Dedifferentiated amniotic fluid mesenchymal stem cell (primary cell): ENCODE data around the gene F10.
"Not testable (repeated sequence)": the region's sequence is repeated elsewhere in the genome, so short reads cannot be mapped to it uniquely, and the experiment has no call there.

ENCODE experiments used
- DNase-seq: peaks from one replicate; pipeline ENCODE4 v3.0.0-alpha.2; 2016; ENCODE audit errors: extremely low spot score

Gene F10

DNA sequence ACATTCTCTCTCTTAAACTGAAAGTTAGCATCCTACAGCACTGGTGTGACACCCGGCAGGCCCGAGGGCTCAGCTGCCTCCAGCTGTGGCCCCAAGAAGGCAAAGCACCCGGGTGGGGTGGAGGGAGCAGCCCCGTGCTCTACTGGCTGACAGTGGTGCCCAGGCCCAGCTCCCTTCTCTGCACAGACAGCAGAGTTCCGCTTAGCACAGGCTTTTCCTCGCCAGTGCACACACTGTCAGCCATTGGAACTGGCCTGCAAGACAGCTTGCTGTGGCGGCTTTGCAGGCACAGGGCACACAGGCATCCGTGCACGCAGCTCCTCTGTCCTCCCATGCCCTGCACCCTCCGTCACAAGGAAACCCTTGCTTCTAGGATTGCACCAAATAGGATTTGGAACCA is 20.3 kb upstream of the F10 start:
- not testable (repeated sequence) for DNase-seq

DNA sequence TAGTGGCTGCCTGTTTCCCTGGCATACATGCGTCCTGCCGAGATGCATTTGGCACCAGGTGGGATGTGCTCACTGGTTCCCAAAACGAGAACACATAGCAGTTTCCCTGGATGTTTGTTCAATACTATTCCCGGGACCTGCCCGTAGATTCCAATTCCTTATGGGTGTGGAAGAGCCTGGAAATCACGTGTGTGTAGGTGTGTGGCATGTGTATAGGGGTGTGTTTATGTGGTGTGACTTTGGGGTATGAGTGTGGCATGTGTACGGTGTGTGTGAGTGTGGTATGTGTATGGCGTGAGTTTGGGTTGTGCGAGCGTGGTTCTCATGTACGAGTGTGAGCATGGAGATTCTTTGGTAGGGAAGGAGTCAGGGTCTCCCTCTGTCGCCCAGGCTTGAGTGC is 19.9 kb upstream of the F10 start:
- DNase-seq, result no peak

DNA sequence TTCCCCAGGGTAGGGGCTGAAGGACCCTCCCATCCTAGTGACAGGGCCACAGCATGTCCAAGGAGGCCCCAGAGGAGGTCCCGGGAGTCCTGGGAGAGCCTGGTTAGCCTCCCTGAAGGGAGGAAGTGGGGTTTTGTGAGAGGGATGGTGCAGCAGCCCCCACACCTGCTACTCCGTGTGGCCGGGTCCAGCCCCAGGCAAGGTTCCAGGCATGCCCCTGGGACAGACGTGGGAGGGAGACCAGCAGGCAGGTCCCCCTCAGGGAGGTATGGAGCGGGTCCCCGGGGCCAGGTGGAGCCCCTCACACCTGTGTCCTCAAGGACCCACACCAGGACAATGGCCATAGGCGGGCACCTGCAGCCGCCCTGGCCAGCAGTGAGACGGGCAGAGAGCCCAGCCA is 19.0 kb upstream of the F10 start:
- DNase-seq, result no peak

DNA sequence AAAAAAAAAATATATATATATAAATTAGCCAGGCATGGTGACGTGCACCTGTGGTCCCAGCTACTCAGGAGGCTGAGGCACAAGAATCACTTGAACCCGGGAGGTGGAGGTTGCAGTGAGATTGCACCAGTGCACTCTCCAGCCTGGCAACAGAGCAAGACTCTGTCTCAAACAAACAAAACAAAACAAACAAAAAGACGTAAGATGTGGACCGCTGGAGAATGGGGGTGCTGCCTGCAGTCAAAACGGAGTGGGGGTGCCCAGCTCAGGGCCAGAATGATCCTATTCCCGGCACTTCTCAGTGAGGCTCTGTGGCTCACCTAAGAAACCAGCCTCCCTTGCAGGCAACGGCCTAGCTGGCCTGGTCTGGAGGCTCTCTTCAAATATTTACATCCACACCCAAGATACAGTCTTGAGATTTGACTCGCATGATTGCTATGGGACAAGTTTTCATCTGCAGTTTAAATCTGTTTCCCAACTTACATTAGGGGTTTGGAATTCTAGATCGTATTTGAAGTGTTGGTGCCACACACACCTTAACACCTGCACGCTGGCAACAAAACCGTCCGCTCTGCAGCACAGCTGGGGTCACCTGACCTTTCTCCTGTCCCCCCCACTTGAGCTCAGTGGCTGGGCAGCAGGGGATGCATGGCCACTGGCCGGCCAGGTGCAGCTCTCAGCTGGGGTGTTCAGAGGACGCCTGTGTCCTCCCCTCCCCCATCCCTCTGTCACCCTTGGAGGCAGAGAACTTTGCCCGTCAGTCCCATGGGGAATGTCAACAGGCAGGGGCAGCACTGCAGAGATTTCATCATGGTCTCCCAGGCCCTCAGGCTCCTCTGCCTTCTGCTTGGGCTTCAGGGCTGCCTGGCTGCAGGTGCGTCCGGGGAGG is 17.3 kb upstream of the F10 start, which contains the start of gene F7:
F7 (plus strand) TSS at position 760 of the 889 bp plus-strand sequence; CDS start at position 811, 51 bp downstream.
- no peak for DNase-seq

DNA sequence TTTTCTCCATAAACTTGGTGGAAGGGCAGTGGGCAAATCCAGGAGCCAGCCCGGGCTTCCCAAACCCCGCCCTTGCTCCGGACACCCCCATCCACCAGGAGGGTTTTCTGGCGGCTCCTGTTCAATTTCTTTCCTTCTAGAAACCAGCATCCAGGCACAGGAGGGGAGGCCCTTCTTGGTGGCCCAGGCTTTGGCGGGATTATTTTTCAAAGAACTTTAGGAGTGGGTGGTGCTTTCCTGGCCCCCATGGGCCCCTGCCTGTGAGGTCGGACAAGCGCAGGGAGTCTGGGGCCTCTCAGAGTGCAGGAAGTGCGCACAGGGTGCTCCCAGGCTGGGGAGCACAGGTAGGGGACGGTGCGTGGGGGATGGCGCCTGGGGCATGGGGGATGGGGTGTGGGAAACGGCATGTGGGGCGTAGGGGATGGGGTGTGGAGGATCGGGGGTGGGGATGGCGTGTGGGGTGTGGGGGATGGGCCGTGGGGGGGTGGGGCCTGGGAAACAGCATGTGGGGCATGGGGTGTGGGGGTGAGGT is 16.6 kb upstream of the F10 start:
- no peak for DNase-seq

DNA sequence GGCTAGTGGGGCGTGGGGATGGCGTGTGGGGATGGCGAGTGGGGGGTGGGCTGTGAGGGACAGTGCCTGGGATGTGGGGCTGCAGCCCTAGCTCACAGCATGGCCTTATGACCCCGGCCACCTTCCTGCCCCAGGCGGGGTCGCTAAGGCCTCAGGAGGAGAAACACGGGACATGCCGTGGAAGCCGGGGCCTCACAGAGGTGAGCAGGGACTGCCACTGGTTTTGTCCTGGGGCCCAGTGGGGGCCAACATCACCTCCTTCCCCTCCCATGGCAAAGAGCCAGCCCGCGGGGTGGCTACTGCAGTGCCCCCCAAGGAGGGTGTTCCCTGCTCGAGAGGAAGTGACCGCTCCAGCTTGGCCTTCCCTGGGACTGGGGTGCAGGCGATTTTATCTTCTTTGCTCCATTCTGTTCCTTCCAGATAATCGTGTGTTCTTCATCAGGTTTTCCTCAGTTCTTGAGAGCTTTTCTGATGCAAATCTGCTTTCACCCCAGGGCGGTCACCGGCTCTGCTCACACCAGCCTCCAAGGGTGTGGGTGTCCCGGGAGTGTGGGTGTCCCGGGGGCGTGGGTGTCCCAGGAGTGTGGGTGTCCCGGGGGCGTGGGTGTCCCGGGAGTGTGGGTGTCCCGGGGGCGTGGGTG is 15.8 kb upstream of the F10 start:
- no peak for DNase-seq

DNA sequence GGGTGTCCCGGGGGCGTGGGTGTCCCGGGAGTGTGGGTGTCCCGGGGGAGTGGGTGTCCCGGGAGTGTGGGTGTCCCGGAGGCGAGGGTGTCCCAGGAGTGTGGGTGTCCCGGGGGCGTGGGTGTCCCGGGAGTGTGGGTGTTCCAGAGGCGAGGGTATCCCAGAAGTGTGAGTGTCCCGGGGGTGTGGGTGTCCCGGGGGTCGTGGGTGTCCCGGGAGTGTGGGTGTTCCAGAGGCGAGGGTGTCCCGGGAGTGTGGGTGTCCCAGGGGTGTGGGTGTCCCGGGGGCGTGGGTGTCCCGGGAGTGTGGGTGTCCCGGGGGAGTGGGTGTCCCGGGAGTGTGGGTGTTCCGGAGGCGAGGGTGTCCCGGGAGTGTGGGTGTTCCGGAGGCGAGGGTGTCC is 14.1 kb upstream of the F10 start:
- DNase-seq, result not testable (repeated sequence)

DNA sequence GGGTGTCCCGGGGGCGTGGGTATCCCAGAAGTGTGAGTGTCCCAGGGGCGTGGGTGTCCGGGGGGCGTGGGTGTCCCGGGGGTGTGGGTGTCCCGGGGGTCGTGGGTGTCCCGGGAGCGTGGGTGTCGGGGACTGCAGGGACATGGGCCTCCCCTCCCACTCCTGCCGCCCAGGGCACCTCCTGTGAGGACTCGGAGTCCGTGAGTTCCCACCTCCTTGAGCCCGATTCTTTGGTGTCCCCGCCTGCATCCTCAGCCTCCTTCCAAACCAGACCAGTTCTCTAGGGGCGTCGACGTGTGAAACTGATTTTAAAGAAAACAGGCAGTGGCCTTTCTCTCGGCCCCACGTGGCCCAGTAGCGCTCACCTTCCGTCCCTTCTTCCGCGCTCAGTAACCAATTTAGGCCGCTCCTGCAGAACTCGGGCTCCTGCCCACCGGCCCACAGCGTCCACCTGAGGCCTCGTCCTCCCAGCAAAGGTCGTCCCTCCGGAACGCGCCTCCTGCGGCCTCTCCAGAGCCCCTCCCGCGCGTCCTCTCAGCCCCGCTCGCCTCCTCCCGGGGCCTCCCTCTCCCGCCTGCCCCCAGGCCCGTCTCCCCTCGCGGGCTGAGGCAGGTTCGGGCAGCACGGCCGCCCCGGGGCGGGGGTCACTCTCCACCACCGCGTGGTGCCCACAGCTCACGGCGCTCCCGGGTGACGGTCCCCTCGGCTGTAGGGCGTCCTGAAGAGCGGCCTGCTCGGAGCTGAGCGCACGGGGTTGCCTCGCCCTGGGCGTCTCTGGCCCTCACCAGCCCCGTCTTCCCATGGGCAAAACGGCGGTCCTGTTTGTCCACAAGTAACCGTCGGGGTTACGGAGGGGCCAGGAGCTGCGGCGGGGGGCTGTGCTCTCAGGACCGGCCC is 13.2 kb upstream of the F10 start:
- DNase-seq, result no peak

DNA sequence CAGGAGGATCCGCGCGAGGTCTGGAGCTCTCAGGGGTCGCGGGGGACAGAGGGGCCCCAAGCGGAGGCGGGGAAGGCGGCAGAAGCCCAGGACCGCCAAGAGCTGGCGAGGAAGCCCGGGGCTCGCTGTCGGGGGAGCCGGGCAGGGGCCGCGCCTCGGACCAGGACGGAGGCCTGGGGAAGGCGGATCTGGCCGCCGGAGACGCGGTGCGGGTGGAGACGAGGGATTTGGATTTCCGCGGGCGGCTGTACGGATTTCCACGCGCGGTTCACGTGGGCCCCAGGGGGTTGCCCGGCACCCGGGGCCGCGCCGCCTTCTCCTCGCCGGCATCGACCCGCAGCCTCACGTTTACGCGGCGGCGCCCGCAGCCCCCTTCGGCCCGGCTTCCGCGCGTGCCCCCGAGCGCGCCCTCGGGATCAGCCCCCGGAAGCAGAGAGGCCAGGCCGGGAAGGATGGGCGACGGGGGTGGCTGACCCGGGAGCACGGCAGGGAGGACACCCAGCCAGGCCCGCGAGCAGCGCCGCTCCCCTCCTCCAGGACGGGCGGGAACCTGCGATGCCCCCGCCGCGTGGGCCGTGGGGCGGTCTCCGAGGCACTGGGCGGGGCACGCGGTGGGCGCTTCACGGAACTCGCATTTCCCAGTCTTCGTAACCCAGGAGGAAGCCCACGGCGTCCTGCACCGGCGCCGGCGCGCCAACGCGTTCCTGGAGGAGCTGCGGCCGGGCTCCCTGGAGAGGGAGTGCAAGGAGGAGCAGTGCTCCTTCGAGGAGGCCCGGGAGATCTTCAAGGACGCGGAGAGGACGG is 12.3 kb upstream of the F10 start:
- DNase-seq, result no peak

DNA sequence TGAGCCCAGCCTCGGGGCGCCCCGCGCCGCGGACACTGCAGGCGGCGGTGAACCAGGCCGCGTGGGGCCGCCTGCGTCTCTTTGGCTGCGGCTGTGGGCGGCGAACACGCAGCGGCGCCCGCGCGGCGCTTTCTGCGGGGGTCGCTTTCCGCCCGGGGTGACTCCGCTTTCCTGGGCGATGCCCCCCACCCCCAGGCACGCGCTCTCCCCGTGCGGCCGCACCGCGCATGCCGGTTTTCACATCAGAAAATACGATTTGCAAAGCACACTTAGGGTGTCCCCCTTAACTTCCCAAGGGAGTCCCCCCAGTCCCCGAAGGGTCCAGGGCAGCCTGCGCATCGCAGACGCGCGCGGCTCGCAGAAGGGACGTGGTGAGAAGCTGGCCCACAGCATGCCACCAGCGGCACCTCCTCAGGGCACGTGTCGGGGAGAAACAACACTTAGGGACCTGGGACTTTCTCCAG is 11.7 kb upstream of the F10 start:
- no peak for DNase-seq

DNA sequence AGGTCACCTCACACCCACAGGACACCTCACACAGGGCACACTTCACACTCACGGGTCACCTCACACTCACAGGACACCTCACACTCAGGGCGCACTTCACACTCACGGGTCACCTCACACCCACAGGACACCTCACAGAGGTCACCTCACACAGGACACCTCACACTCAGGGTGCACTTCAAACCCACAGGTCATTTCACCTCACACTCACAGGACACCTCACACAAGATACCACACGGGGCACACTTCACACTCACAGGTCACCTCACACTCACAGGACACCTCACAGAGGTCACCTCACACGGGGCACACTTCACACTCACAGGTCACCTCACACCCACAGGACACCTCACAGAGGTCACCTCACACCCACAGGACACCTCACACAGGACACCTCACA is 10.8 kb upstream of the F10 start:
- not testable (repeated sequence) for DNase-seq

DNA sequence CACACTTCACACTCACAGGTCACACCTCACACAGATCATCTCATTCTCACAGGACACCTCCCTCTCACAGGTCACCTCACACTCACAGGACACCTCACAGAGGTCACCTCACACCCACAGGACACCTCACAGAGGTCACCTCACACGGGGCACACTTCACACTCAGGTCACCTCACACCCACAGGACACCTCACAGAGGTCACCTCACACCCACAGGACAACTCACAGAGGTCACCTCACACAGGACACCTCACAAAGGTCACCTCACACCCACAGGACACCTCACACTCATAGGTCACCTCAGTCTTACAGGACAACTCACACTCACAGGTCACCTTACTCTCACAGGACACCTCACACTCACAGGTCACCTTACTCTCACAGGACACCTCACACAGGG is 10.1 kb upstream of the F10 start:
- DNase-seq, result not testable (repeated sequence)

DNA sequence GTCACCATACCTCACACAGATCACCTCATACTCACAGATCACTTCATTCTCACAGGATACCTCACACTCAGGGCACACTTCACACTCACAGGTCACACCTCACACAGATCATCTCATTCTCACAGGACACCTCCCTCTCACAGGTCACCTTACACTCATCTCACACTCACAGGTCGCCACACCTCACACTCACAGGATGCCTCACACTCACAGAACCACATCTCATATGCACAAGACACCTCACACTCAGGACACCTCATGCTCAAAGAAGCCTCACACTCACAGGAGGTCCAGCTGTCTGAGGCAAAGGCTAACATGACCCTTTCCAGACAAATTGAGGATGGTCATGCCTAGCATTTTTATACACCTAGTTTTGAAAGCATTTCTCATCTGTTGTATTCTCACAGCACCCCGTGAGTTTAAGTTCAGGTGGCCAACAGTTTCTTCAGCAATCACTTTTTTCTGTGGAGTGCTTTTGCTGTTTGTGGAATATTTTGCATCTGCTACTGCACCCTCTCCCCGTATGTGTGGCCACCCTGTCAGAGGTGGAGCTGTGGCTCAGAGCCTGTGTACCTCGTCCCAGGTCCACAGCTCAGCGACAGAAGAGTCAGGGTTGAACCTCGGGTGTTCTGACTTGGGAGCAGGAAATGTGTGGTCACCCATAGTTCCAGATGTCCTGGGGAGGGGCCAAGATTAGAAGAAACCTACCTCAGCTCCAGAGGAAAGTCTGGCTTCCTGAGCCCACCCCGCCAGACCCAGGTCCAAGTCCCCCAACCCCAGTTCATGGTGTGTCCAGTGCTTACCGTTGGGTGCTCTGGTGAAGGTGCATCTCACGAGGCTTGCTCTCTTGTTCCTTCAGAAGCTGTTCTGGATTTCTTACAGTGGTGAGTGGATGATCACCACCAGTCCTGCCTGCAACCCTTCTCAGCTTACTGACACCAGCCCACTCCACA is 9.4 kb upstream of the F10 start:
- no peak for DNase-seq

DNA sequence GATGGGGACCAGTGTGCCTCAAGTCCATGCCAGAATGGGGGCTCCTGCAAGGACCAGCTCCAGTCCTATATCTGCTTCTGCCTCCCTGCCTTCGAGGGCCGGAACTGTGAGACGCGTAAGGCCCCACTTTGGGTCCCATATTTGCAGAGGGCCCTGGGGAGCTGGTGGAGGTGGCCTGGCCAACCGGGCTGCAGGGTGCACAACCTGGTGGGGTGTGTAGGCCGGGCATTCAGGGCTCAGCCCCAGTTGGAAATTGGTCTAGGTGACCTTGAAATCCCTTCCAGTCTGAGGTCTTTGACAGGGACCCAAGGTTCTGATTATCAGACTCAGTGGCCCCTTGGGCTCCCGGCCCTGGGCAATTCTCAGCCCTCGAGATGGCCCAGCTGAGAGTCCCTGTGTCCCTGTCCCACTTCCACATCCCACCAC is 8.7 kb upstream of the F10 start:
- no peak for DNase-seq

DNA sequence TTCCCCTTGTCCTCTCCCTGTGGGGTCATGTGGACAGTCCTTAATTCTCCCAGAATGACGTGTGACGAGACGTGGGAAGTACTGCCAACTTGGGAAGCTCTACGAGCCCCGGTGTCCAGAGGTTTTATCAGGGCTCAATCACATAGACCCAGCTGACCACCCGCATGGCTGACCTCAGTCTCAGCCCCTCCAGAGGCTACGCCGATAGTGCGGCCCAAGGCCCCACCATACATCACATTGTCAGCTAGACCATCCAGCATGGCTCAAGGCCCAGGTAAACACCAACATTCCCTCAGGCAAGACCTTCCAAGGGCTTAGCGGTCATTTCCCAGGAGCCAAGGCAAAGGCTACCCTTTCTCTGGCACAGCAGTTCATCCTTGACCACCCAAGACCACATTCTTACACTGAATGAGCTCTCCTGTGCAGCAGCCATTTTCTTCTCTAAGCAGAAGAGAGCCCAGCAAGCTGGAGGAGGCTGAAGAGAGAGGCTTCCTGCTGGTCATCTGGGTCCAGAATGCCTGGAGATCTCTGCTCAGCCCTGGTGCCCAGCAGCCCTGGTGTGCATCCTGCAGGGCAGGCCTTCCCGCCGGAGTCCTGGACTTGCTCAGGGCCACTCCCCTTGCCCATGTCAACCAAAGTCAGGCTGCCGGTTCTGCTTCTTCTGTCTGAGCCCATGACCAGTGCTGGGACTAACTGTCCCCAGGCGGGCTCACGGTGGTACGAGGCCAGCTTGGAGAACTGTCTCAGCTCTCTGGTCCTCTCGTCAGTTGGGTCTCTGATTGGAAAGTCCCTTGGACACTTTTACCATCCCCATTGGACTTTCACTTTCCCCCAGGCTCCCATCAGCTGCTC is 7.9 kb upstream of the F10 start:
- no peak for DNase-seq

DNA sequence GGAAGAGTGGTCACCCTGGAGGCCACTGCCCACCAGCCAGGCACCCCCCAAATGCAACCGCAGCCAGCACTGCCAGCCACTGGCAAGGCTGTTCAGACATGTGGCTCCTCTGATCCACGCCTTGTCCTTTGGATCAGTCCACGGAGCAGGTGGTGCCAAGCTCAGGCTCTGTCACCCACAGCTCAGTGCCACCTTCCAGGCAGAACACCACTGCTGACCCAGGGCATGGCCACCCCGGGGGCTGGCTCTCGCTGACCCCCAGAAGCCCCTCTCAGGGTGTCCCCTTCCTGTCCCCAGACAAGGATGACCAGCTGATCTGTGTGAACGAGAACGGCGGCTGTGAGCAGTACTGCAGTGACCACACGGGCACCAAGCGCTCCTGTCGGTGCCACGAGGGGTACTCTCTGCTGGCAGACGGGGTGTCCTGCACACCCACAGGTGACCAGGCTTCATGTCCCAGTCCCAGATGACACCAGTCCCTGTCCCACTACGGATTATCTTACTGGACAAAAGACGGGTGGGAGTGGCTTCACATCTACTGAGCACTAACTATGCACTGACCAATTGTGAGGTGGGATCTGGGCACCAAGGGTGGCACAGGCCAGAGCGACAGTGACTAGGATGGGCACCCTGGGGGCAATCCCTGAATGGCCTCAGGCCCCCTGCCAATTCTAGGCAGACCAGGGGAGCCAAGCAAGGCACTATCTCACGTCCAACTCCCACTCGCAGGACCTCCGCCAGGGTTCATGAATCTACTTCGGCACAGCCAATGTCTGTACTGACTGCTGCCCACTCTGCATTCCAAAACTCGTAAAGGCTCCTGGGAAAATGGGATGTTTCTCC is 7.0 kb upstream of the F10 start:
- DNase-seq, result no peak

DNA sequence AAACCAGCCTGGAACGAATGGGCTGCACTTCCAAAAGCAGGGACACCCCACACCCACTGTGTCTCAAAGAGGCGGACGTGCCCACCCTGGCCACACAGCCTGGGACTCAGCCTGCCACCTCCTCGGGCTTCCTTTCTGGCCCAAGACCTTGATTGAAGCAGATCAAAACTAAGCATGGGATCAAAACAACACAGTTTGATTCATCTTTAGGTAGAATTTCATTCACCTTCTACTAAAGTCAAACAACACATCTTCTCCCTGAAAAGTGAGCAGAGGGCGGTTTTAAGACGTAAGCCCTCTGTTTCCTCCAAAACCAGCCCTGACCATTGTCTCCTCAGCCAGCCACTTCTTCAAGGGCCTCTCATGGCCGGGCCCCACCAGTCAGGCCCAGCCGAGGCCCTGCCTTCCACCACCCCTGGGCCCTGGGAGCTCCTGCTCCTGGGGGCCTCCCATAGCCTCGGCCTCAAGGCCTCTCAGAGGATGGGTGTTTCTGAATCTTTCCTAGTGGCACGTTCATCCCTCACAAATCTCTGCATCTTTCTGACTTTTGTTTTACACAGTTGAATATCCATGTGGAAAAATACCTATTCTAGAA is 6.3 kb upstream of the F10 start:
- no peak for DNase-seq

DNA sequence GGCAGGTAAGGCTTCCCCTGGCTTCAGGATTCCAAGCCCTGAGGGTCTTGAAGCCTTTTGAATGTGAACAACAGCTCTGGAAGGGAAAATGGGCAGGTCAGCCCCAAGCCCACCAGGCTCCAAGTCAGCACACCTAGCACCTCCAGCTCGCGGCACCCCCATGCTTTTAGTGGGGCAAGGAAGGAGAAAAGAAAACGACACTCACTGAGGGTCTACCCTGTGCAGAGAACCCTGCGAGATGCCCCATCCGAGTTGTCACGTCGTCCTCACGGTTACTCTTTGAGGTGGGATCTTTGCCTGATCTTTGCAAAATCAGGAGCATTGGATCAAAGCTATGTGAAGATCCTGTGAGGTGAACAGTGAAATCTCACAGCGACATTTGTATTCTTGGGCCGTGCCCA is 5.7 kb upstream of the F10 start:
- DNase-seq, result no peak
